Superior temporal gyrus (tissue), 1 donor: ENCODE results near the gene MT1F.
"Not testable (repeated sequence)": the region's sequence is repeated elsewhere in the genome, so short reads cannot be mapped to it uniquely, and the experiment has no call there.

ENCODE experiments used
- DNase-seq: peaks from one replicate; pipeline ENCODE4 v3.0.0-alpha.2; 2016; ENCODE audit errors: extremely low spot score

MT1F gene

DNA sequence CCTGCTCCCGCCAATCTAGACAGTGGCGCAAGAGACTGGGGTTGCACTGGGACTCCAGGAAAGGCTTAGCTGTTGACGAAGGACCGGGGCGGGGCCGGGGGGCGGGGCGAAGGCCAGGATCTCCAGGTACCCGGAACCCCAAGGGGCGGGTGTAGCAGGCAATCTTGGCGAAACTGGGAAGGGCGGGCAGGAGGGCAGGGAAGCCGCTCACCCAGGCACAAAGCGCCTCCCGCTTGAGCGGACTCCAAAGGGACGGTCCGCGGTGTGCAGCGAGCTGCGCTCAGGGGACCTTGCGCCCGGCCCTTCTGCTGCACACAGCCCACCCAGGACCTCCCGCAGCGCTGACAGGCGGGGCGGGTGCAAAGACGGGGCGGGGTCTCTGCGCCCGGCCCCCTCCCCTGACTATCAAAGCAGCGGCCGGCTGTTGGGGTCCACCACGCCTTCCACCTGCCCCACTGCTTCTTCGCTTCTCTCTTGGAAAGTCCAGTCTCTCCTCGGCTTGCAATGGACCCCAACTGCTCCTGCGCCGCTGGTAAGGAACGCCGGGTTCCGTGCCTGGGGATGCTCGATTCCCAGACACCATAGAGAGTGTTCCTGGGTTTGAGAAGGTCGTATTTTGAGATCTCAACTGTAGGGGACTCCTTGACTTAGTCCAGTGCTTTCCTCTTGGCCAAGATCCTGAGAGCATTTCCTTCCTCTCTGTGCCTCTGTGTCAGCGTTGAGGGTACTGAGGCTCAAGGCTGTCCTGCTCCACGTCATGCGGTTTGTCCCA, at the start of gene MT1F:
Gene MT1F (plus strand): TSS at position 405 of the 772 bp plus-strand sequence. CDS start 100 bp downstream, at position 505.
- no peak for DNase-seq

GRCh38 chr16:56608043-56608875, 49.5 kb upstream of the MT1F start, which contains the start of gene MT2A:
Gene MT2A, plus strand, starts transcription at chr16:56608584. Its CDS starts 72 bp downstream, at chr16:56608656.
- peak; percentile 90 for DNase-seq

DNA sequence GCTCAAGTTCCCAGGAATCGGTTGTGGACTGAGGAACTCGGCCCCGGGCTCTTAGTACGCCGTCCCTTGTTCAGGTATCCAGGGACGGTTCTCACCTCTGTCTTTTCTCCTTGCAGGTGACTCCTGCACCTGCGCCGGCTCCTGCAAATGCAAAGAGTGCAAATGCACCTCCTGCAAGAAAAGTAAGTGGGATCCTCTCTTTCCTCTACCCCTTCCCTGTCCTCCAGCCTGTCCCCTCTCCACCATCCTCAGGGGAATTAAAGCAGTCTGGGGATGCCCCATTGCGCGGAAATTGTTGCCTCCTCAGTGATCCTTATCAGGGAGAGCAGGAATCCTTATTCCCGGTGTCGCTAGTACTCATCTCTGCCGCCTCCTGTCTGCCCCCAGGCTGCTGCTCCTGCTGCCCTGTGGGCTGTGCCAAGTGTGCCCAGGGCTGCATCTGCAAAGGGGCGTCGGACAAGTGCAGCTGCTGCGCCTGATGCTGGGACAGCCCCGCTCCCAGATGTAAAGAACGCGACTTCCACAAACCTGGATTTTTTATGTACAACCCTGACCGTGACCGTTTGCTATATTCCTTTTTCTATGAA, 48.8 kb upstream of the MT1F start:
- peak; percentile 47 for DNase-seq

DNA sequence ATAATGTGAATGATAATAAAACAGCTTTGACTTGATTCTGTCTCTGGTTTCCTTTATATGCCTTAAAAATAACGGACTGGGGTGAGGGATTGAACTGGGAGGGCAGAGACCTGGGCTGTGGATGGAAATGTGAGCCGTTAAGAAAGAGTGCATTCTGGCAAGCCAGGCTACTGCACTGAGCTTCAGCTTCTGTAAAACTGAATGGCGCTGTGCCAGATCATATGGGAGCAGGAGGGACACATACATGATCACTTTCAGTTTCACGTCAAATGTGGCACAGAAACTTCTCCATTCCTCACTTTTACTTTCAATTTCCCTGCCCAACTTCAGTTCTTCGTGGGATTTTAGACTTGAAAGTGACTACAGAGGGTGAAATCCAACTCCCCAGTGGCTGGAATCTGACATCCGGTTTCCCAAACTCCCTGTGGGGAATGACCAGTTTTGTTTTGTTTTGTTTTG, 48.3 kb upstream of the MT1F start:
- DNase-seq, result peak; percentile 79

DNA sequence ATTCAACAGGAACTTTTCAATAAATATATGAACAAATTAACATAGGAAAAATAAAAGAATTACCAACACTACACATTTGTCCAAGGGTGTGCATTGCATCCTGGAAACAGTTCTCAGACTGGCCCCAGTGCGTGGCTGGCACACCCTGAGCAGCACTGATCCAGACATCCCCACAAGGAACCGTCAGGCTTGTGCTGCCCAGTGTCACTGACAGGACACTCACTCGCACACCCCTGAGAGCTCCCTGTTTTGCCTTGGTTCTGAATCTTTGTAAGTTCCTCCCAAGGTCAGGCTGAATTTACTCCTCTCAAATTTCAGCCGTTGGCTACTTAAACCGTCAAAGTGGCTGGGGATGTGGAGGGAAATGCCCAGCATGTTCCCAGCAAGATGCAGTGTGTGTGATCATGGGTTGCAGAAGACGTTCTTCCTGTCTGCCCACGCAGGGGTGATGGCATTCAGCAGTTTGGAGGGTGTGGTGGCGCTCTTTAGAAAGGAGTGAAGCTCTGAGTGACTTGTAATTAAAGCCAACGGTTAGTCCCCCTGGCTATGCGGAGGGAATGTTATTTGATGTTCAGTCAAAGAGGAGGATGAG, 47.6 kb upstream of the MT1F start:
- peak; percentile 53 for DNase-seq

- DNase-seq, result no peak
Measured at GRCh38 chr16:56610609-56611111, 47.1 kb upstream of the MT1F start.

DNA sequence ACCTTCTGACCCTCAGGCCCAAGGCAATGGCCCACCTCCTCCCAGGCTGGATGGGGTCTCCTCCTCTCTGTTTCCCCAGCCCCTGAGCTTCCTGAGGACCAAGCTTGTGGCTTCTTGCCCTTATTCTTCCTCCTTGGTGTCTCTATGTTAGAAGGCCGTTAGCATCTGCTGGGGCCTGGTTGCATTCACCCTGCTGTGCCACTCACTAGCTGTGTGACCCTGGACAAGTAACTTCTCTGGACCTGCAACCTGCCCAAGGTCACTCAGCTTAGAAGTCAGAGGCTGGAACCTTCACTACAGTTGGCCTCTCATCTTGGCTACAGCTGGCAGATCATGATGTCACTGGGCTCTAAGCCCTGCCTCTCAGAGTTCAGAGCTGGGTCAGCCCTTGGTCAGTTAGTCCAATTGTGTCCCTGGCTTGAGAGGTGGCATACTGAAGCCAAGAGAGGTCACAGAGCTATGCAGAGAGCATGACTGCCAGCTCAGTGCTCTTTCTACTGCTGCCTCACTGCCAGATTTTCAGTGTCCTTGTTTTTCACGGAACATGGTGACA, 46.4 kb upstream of the MT1F start:
- DNase-seq, result no peak

DNA sequence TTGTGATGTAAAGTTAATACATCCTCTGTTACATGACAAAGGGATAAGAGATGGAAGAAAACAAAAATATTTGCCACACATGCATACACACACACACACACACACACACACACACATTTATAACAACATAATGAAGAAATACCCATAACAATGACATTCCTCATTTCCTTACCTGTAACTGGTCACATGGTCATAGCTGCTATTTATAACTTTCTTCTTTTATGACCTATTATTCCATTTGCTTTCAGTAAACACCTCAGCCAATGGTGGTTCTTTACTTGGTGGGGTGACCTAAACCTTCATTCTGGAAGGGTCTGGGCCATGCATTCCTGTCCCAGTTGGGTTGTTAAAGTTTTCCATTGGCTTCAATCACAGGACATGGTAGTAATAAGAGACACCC, 44.1 kb upstream of the MT1F start:
- no peak for DNase-seq

DNA sequence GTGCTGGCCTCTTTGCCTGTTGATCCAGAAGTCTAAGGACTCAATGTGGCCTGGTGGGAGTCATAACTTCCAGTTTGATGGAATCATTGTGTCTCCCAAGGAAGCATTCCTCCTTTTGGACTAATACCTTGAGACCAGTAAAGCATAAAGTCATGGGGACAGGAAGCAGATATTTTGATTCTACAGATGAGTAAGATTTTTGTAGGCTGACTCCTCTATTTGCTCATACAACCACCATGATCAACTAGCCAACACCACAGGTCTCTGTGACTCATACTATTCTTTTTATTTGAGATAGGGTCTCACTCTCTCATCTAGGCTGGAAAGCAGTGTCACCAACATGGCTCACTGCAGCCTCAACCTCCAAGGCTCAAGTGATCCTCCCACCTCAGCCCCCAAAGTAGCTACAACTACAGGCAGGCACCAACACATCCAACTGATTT, 43.2 kb upstream of the MT1F start:
- DNase-seq, result no peak

DNA sequence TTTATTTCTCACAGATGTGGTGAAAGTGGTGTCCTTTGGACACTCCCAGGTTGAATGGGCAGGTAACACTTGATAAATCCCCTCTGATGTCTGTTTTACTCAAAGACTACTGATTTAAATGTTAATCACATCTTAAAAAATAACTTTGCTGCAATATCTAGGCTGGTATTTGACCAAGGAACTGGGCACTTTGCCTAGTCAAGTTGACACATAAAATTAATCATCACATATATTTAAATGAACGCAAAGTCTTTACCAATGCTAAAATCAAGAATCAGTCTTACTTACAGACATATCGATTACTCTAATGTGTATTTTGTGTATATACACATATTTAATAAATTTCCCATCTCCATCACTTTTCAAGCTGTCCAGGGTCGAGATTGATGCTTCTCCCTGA, 42.4 kb upstream of the MT1F start:
- DNase-seq, result no peak

DNA sequence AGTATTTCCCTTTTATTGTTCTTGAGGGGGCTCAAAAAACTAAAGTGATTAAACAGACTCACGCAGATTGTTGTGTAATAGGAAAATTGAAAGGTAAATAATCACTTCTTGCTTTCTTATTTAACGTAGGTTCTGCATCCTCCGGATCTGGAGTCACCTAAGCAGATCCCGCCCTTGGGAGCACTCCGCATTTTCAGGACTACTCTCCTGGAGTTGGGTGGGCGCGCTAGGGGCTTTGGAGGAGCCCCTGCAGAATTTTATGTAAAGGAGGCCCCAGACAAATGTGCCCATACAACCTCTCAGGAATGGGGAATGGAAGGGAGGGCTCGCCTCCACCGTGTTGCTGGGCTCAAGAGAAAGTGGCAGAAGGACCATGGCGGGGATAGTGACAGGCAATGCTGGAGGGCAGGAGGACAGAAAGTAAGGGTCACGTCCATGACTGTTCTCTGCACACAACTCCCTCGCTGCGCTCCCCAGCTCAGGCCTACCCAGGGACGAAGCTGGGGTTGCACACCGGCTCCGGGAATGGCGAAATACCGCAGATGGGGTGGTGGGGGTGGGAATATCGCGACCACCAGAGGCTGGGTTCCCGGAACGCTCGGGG, 41.0 kb upstream of the MT1F start:
- no peak for DNase-seq

DNA sequence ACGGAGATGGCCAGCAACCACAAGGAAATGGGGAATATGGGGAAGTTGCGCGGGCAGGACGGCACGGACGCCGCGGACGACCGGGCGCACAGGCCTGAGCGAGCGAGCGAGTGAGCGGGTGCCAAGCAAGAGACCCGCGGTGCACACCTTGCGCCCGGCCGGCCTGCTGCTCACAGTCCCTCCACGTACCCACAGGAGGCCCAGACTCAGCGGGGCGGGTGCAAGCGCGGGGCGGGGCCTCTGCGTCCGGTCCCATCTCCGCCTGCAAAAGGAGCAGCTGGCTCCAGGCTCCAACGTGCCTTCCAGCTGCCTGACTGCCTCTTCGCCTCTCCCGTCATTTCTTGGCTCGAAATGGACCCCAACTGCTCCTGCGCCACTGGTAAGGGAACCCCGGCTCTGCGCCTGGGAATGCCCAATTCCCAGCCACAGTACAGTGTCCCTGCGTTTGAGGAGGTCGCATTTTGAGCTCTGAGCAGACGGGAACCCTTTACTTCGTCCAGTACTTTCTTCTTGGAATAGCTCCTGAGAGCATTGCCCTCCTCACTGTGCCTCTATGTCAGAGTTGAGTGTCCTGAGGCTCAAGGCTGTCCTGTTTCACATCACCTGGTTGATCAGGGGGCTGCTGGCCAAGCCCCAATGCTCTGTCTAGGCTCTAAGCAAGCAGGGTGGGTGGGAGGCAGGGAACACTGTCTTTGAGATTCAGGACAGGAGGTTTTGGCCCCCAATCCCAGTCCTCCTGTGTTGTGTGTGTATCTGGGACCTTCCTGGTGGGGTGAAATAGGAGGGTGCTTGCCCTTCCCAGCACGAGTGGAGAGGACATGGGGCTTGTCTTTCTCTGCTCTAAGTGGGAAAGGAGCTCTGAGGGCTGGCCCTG, 40.3 kb upstream of the MT1F start:
- no peak for DNase-seq

DNA sequence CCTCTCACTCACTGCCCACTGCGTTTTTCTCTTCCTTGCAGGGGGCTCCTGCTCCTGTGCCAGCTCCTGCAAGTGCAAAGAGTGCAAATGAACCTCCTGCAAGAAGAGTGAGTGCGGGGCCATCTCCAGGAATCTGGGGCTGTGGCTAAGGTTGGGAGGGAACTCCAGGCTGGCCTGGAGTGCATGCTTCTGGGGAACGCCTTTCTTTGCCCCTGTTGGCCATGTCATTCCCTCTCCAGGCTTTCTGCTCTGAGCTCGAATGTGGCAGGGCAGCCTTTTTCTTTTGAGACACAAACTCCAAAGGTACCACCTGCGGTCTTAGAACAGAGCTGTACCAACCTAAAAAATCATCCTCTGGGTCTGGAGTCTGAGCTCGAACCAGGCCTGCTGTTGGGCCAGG, 39.6 kb upstream of the MT1F start:
- no peak for DNase-seq

GRCh38 chr16:56620339-56620897, 37.3 kb upstream of the MT1F start:
- no peak for DNase-seq

- DNase-seq, result not testable (repeated sequence)
Measured at GRCh38 chr16:56621665-56622445, 35.9 kb upstream of the MT1F start.

DNA sequence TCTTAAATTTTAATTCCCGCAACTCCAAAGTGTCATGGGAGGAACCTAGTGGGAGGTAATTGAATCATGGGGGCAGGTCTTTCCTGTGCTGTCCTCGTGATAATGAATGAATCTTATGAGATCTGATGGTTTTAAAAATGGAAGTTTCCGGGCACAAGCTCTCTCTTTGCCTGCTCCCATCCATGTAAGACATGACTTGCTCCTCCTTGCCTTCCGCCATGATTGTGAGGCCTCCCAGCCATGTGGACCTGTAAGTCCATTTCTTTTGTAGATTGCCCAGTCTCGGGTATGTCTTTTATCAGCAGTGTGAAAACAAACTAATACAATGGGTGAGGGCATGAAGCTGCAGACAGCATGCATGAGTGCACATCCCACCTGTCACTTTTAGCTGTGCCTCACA, 34.6 kb upstream of the MT1F start:
- not testable (repeated sequence) for DNase-seq

GRCh38 chr16:56623637-56624036, 34.1 kb upstream of the MT1F start:
- no peak for DNase-seq

GRCh38 chr16:56625140-56625942, 32.4 kb upstream of the MT1F start, which contains the start of gene MT1E:
Gene MT1E, plus strand, starts transcription at chr16:56625781. Its CDS starts 71 bp downstream, at chr16:56625852.
- peak; percentile 64 for DNase-seq
